C4-2B (cell line): ENCODE measurements around the gene SLC35B4.

Experiments used
- ZFX ChIP-seq: fragments of 450-650 bp; IDR thresholded peaks from 2 replicates; pipeline ENCODE4 v1.6.1; 2017
- TF ChIP-seq, protein P1 (sequence below): fragments of 450-650 bp; conservative IDR thresholded peaks from 2 replicates; pipeline ENCODE4 v1.5.1; 2017; ENCODE audit warnings: mild to moderate bottlenecking

DNA sequence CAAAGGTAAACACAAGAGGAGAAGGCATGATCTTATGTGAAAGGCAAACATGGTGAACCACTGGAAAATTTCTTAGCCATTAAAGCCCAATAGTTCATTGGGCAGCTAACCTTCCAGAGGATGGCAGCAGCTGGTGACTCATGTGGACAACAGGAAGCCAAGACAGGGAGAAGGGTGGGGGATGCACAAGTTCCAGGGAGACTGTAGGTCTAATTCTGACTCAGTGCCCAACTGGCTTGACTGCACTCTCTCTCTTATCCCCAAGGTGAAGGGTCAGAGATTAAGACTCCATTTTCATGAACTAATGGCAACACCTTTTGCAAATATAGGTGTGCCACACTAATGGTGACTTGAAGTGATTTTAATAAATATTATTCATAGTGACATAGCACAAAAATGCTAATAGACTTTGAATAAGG is 47.9 kb upstream of the SLC35B4 start:
- TF ChIP-seq, protein P1, sequence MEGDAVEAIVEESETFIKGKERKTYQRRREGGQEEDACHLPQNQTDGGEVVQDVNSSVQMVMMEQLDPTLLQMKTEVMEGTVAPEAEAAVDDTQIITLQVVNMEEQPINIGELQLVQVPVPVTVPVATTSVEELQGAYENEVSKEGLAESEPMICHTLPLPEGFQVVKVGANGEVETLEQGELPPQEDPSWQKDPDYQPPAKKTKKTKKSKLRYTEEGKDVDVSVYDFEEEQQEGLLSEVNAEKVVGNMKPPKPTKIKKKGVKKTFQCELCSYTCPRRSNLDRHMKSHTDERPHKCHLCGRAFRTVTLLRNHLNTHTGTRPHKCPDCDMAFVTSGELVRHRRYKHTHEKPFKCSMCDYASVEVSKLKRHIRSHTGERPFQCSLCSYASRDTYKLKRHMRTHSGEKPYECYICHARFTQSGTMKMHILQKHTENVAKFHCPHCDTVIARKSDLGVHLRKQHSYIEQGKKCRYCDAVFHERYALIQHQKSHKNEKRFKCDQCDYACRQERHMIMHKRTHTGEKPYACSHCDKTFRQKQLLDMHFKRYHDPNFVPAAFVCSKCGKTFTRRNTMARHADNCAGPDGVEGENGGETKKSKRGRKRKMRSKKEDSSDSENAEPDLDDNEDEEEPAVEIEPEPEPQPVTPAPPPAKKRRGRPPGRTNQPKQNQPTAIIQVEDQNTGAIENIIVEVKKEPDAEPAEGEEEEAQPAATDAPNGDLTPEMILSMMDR, result no peak
- no peak for TF ChIP-seq ZFX
